Measurements from ENCODE around the gene PCDHGA3.

The PCDHGA3 gene

GRCh38 chr5:141363952-141364660, 20.5 kb downstream of the PCDHGA3 start, which contains the start of gene PCDHGA5:
PCDHGA5 (plus strand) TSS chr5:141364162; CDS start chr5:141364331, 169 bp downstream.
- H3K36me3 ChIP-seq, result no peaks in the 10 kb centered on the region

GRCh38 chr5:141366016-141366896, 22.6 kb downstream of the PCDHGA3 start:
- Histone ChIP-seq H3K36me3 (no peaks in the 10 kb centered on the region), H3K9me3 (ENCODE audit: severe bottlenecking) (peaks cover 23% of the 10 kb centered on the region), H3K4me3 (ENCODE audit: low read depth, low read length) (no peak overlapping the region), H3K27ac (no peak overlapping the region), H3K27me3 (ENCODE audit: insufficient read depth, low read depth, severe bottlenecking) (no peaks in the 10 kb centered on the region)
- no peak for TF ChIP-seq CTCF (IDR thresholded peaks at IDR 0.05; ENCODE audit: low read depth, low read length)
- no peak for DNase-seq

More at GRCh38 chr5:141363952-141364660, 20.5 kb downstream of the PCDHGA3 start, which contains the start of gene PCDHGA5:
- Histone ChIP-seq H3K9me3 (ENCODE audit: severe bottlenecking) (peaks cover 20% of the 10 kb centered on the region), H3K27ac (no peak within 1 kb of the TSS), H3K27me3 (ENCODE audit: insufficient read depth, low read depth, severe bottlenecking) (no peaks in the 10 kb centered on the region), H3K4me3 (ENCODE audit: low read depth, low read length) (no peak within 1 kb of the TSS)
- no peak for DNase-seq
- TF ChIP-seq CTCF (IDR thresholded peaks at IDR 0.05; ENCODE audit: low read depth, low read length), result no peak

GRCh38 chr5:141369994-141370848, 26.6 kb downstream of the PCDHGA3 start, which contains the start of gene PCDHGB3:
PCDHGB3 (plus strand) TSS chr5:141370242; CDS start chr5:141370395, 153 bp downstream.
- no peaks in the 10 kb centered on the region for H3K36me3 ChIP-seq
- no peak for DNase-seq
- peaks cover 28% of the 10 kb centered on the region for H3K9me3 ChIP-seq (ENCODE audit: severe bottlenecking)
- H3K4me3 ChIP-seq (ENCODE audit: low read depth, low read length), result no peak within 1 kb of the TSS
- H3K27ac ChIP-seq, result no peak within 1 kb of the TSS
- no peak for TF ChIP-seq CTCF (IDR thresholded peaks at IDR 0.05; ENCODE audit: low read depth, low read length)
- H3K27me3 ChIP-seq (ENCODE audit: insufficient read depth, low read depth, severe bottlenecking), result no peaks in the 10 kb centered on the region

- no peak for DNase-seq
- Histone ChIP-seq H3K27me3 (ENCODE audit: insufficient read depth, low read depth, severe bottlenecking) (no peaks in the 10 kb centered on the region), H3K36me3 (no peaks in the 10 kb centered on the region), H3K4me3 (ENCODE audit: low read depth, low read length) (no peak overlapping the region), H3K9me3 (ENCODE audit: severe bottlenecking) (peaks cover 30% of the 10 kb centered on the region), H3K27ac (no peak overlapping the region)
- TF ChIP-seq CTCF (IDR thresholded peaks at IDR 0.05; ENCODE audit: low read depth, low read length), result no peak
Measured at GRCh38 chr5:141371572-141372475, 28.2 kb downstream of the PCDHGA3 start.
